GM13977 (cell line): ENCODE data around the gene RPUSD3.

ENCODE experiments used
- DNase-seq: peaks from one replicate; pipeline ENCODE4 v3.0.0; 2012; ENCODE audit warnings: low spot score
- in situ Hi-C: fragments of 300-500 bp; cut with MboI; formaldehyde crosslinking; loops from one replicate; pipeline ENCODE4 v1.12.0; 2022; ENCODE audit warnings: low sequenced_read_pairs, low pct_unique_long_range_greater_than_20kb, mixed read lengths, inconsistent platforms; ENCODE audit not compliant: unreplicated experiment
- TF ChIP-seq, protein P1 (sequence below): IDR thresholded peaks from 2 replicates; pipeline ENCODE4 v1.5.1; 2012; ENCODE audit warnings: mild to moderate bottlenecking, control low read depth; ENCODE audit not compliant: insufficient read depth; ENCODE audit errors: extremely low read depth, missing control alignments

The RPUSD3 gene

DNA sequence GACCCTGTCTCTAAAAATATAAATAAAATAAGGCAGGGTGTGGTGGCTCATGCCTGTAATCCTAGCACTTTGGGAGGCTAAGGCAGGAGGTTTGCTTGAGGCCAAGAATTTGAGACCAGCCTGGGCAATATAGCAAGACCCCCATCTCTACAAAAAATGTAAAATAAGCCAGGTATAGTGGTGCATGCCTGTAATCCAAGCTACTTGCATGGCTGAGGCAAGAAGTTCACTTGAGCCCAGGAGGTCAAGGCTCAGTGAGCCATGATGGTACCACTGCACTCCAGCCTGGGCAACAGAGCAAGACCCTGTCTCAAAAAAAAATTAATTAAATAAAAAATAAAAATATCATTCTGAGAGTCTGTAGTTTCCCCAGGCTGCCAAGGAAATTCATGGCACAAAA is 42.5 kb upstream of the RPUSD3 start:
- in situ Hi-C loops, result no loop called here
- no peak for DNase-seq
- TF ChIP-seq, protein P1, sequence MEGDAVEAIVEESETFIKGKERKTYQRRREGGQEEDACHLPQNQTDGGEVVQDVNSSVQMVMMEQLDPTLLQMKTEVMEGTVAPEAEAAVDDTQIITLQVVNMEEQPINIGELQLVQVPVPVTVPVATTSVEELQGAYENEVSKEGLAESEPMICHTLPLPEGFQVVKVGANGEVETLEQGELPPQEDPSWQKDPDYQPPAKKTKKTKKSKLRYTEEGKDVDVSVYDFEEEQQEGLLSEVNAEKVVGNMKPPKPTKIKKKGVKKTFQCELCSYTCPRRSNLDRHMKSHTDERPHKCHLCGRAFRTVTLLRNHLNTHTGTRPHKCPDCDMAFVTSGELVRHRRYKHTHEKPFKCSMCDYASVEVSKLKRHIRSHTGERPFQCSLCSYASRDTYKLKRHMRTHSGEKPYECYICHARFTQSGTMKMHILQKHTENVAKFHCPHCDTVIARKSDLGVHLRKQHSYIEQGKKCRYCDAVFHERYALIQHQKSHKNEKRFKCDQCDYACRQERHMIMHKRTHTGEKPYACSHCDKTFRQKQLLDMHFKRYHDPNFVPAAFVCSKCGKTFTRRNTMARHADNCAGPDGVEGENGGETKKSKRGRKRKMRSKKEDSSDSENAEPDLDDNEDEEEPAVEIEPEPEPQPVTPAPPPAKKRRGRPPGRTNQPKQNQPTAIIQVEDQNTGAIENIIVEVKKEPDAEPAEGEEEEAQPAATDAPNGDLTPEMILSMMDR, result no peak

DNA sequence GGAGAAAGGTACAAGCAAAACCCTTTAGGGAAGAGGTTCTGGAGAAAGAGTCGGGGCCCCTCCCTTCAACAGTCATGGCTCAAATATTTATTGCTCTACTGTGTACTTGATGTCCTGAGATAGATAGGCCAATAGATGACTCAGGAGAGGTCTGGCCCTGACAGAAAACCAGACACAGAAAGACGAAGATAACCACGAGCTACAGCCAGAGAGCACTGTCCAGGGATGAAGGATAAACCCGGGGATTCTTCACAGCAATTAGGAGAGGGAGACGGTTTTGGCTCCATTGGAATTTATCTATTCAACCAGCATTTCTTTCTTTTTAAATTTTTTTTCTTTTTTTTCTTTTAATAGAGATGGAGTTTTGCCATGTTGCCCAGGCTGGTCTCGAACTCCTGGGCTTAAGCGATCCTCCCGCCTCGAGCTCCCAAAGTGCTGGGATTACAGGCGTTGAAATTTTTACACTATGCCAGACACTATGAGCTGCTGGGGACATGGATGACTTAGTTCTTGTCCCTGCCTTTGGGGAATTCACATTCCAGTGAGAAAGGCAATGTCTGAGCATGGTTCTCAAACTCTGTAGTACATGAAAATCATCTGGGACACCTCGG is 40.9 kb upstream of the RPUSD3 start:
- in situ Hi-C loops, result no loop called here
- no peak for DNase-seq
- TF ChIP-seq, protein P1, result no peak

DNA sequence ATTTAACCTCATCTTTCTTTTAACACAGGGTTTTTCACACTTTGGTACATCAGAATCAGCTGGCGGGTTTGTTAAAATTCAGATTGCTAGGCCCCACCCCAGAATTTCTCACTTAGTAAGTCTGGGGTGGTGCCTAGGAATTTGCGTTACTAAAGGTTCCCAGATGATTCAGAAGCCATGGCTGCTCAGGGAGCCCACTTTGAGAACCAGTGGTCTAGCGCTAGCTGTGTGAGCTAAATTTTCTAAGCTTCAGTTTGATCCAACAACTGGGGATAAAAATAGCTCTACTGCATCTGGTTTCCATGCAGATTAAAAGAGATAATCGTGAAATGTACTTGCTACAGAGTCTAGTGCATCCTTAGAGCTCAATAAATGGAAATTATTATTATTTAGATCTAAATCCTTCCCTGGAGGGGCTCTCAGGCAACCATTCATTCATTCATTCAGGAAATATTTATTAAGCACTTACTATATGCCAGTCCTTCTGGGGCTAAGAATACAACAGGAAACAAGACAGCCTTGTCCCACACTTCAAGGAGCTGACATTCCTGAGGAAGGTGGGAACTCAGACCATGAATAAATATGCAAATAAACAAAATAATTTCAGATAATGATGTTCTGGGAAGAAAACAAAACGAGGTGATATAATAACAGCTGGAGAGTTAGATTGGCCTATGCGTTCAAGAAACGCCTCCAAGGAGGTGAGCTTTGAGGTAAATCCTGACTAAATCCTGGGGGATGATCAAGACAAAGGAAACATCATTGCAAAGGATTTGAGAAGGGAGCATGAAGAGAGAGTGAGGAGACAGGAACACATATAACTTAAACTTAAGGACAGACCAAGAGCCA is 40.1 kb upstream of the RPUSD3 start:
- in situ Hi-C loops, result no loop called here
- TF ChIP-seq, protein P1, result no peak
- no peak for DNase-seq

DNA sequence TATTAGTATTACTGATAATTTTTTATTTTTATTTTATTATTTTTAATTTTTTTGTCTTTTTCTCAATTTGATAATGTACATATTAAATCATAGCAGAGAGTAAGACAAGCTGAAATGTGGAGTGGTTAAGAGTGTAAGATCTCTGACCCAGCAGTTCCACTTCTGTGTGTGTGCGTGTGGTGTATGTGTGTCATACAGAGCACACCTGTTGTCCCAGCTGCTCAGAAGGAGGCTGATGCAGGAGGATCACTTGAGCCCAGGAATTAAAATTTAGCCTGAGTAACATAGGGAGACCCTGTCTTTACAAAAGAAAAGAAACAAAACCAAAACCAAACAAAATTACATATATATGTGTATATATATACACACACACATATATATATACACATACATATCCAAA is 37.6 kb upstream of the RPUSD3 start:
- TF ChIP-seq, protein P1, result no peak
- no peak for DNase-seq
- in situ Hi-C loops, result no loop called here

DNA sequence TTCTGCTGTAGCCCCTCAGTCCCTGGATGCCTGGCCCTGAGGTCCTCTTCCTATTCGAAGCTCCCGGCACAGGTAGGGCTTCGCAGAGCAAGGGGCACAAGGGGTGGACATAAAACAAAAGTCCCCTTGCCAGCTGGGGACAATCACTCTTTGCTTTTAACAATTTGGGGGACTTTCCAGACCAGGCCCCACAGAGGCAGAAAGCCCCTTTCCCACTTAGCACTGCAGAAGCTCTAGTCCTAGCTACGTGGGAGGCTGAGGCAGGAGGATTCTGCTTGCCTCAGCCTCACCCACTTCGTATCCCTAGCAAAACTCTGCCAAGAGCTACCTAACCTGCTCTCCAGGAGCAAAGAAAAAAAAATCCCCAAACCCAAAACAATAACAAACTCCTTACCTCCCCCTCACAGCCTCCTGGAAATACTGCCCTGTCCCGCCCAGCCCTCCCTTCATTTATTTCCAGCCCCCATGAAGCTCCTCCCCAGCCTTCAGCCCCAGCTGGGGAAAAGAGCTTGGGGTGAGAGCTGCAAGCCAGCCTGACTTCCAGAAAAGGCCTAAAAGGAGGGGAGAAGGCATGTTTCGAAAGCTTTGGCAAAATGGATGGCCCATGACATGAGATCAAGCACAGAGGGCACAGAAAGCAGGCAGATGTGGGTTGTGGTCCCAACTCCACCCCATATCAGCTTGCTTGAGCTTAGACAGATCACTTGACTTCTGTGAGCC is 36.2 kb upstream of the RPUSD3 start, which contains the start of gene CIDEC:
CIDEC (minus strand) TSS at position 424 of the 720 bp plus-strand sequence. CDS start 1,767 bp downstream, outside the sequence.
- peak; percentile 60 for DNase-seq
- TF ChIP-seq, protein P1, result no peak
- in situ Hi-C loops, result no loop called here

DNA sequence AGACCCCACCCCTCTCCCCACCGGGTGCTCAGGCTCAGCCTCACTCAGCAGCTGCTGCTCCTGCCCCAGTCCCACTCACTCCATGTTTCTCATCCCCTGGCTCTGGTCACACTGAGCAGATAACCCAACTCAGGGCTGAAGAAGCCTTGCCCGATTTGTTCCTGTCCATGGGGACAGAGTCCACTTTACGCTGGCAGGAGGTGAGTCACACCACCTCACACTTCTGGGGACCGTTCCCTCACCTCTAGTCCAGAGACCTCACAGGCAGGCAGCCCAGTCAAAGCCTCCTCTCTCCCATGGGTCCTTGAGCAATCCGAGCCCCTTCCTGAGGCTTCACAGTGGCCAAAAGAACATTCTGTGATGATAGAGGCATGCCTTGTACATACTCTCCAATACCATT is 34.9 kb upstream of the RPUSD3 start:
- DNase-seq, result no peak
- TF ChIP-seq, protein P1, result no peak
- in situ Hi-C loops, result no loop called here
